ELF-1 (cell line): ENCODE data around the gene KIRREL1.
"Not testable (repeated sequence)": the region's sequence is repeated elsewhere in the genome, so short reads cannot be mapped to it uniquely, and the experiment has no call there.

Experiments used
- DNase-seq: peaks from one replicate; pipeline ENCODE4 v3.0.0-alpha.2; 2016; ENCODE audit warnings: low read depth, low spot score

Gene KIRREL1

GRCh38 chr1:158104891-158105290 is 111.4 kb downstream of the KIRREL1 start:
- DNase-seq = no peak

GRCh38 chr1:158105352-158106095 is 112.1 kb downstream of the KIRREL1 start:
- DNase-seq = no peak

- DNase-seq = no peak
Observed at GRCh38 chr1:158107916-158108315, 114.5 kb downstream of the KIRREL1 start.

GRCh38 chr1:158112994-158113758 is 119.7 kb downstream of the KIRREL1 start:
- DNase-seq = peak; percentile 77

GRCh38 chr1:158113759-158114127 is 120.3 kb downstream of the KIRREL1 start:
- DNase-seq = no peak

GRCh38 chr1:158115126-158115525 is 121.7 kb downstream of the KIRREL1 start:
- DNase-seq = no peak

DNA sequence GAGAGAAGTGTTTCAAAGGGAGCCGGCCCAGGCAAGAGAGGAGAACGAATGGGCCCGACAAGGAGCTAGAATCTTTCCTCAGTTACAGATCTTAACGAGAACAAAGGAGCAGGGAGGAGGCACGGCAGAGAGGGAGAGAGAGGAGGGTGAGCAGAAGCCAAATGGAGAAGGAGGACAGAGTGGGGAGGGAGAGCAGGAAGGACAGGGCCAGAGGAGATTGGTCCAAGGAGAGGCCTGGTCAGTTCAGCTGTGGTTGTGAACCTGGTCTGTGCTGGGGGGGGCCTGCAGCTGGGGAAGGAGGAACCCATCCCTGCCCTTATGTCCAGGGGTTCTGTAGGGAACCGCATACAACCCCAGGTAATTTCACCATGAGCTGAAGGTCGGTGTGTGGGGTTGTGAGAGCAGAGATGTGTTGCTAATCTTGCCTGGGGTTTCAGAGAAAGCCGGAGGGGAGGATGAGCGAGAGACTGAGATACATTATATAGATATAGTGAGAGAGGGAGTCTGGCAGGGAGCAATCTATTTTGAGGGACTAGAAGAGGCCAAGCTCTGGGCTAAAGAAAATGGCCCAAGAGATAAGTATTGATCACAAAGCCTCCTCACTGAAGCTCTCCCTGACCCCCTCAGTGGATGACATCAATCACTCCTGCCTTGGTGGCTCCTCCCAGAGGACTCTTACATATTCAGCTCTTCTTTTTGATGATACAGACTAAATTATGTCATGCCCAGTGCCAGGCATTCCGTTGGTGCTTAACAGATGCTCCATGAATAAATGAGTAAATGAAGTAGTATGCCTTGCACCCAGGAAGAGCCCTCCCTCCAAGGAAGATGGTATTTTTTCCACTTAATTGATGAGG is 123.1 kb downstream of the KIRREL1 start:
- no peak for DNase-seq

- peak; percentile 86 for DNase-seq
Observed at GRCh38 chr1:158117854-158118704, 124.6 kb downstream of the KIRREL1 start.

DNA sequence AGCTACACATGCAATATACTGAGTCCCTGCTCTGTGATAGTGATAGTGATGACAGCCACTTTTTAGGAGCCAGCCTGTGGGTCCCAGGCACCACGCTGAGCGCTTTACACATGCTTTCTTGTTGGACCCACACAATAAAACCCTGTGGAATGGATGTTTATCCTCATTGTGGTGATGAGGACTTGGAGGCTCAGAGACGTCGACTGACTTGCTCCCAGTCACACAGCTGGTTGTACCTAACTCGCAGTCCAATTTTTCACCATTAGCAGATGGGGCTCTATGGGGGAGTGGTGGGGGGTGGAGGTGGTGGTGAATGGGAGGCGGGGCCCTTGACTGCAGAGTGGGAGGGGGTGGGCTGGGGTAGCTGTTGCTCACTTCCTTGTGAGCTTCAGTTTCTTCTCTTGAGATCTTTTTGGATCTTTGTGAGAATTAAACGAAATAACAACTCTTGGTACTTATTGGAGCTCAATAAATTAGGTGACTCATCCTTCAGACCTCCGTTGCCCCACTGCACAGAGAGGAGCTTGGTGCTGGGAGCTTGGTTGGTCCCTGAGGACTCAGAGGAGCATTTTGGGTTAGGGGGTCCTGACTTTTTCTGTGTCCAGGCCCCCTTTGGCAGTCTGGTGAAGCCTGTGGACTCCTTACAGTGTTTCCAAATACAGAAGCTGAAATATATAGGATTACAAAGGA is 125.4 kb downstream of the KIRREL1 start:
- no peak for DNase-seq

DNA sequence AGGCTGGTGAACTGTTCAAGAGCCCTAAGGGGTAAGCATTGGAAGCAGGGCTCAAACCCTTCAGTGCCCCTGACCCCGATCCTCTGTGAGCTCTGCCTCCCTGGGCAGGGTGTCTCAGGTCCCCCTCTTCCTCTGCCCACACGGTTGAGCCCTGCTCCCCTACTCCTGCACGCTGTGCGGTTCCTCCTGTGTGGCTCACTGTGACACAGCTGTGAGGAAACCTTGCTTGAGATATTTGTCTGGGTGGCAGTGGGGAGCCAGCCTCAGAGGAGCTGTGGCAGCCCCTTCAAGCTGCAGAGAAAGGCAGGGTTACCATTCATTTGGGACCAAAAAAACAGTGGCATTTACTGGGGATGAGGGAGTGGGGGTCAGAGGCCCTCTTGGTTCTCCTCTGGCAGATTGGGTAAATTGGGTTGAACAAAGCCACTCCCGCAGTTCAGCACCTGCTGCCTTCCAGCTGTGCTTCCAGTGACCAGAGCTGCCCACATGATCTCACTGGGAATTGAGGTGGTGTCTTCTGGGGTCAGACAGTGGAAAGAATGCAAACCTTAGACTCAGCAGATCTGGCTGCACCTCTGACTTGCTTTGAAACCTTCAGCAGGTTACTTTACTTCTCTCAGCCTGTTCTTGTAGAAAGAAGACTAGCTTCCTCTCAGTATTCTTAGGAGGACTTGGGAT is 126.7 kb downstream of the KIRREL1 start:
- DNase-seq = no peak

GRCh38 chr1:158121604-158122254 is 128.3 kb downstream of the KIRREL1 start:
- peak; percentile 82 for DNase-seq

- DNase-seq = no peak
Observed at GRCh38 chr1:158122833-158123388, 129.5 kb downstream of the KIRREL1 start.

DNA sequence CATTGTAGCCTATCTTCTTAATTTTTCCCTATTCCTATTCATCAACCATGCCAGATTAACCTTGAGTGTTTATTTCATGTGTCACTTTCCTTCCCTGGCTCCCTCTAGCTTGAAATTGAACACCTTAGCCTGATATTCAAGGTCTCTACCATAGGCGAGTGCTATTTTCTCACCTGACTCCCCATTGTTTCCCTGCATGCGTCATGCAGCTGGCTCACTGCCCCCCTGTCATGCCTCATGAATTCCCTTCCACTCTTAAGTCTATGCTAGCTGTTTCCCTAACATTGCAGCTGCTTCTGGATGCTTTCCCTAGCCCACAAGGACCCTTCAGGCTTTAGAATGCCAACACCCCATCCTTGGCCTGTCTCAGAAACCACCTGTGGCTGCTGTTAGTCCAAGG is 130.6 kb downstream of the KIRREL1 start:
- no peak for DNase-seq

- peak; percentile 97 for DNase-seq
Observed at GRCh38 chr1:158124999-158125398, 131.6 kb downstream of the KIRREL1 start.

- no peak for DNase-seq
Observed at GRCh38 chr1:158126425-158126824, 133.0 kb downstream of the KIRREL1 start.

DNA sequence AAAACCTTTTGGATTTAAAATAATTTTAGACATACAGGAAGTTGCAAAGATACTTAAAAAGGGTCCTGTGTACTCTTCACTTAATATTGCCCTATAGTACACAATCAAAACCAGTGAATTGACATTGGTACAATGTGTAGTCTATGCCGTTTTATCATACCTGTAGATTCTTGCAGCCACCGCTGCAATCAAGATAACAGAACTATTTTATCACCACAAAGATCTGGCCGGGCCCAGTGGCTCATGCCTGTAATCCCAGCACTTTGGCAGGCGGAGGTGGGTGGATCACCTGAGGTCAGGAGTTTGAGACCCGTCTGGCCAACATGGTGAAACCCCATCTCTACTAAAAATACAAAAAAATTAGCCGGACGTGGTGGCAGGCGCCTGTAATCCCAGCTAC is 135.1 kb downstream of the KIRREL1 start:
- not testable (repeated sequence) for DNase-seq

DNA sequence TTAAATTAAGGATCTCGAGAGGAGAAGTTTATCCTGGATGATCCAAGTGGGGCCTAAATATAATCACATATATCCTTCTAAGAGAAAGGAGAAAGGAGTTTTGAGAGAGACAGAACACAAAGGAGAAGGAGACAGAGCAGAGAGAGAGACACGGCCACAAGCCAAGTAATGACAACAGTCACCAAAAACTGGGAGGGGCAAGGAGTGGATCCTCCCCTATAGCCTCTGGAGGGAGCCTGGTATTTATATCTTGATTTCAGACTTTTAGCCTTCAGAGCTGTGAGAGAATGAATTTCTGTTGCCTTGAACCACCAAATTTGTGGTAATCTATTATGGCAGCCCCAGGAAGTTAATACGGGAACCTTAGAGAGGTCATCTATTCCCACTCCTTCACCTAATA is 137.8 kb downstream of the KIRREL1 start:
- DNase-seq = no peak

- no peak for DNase-seq
Observed at GRCh38 chr1:158140764-158141192, 147.3 kb downstream of the KIRREL1 start.

DNA sequence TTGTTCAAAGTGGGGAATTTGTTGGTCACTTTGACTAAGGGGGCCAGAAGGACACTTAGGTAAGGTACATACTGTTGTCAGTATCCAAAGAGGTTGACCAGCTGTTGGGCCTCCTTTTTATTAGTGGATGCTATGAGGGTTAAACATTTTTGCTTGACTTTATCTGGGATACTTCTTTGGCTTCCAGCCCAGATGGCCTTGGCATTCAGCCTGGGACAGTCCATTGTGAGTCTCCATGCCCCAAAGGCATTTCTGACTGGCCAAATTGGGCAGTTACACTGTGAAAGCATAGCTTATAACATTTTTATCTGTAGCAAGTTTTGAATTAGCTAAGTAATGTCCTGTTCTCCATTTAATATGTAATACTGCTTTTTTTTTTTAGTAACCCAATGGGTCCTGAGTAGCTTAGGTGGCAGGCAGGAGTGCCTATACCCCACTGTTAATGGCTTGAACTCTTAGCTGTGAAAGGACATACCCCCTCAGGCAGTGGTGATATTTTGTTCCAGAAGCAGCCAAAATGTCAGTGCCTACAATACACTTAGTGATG is 151.8 kb downstream of the KIRREL1 start:
- DNase-seq = no peak
